HepG2 (cell line): ENCODE data around the gene GPR137. TPM values are rescaled to one million over a fixed set of nuclear protein-coding genes. Genes with fewer than 3 reads are reported as not detected.

Source experiments
- CEBPG ChIP-seq: IDR thresholded peaks from 2 replicates; pipeline ENCODE4 v1.6.1; 2016
- GLI4 ChIP-seq: sonication (generic); formaldehyde crosslinking; IDR thresholded peaks from 2 replicates; pipeline ENCODE4 v1.5.1; 2020; ENCODE audit warnings: missing genetic modification reagents, mild to moderate bottlenecking, moderate library complexity, borderline replicate concordance
- HNRNPL ChIP-seq: fragments of 200-400 bp; formaldehyde crosslinking; IDR thresholded peaks from 2 replicates; pipeline ENCODE4 v1.6.1; 2017; ENCODE audit warnings: mild to moderate bottlenecking, low read depth, low read length
- MBNL3 ChIP-seq: fragments of 250-450 bp; sonication (Bioruptor Pico); conservative IDR thresholded peaks from 2 replicates; pipeline ENCODE4 v1.8.0; 2022; ENCODE audit warnings: mild to moderate bottlenecking, inconsistent platforms
- MYNN ChIP-seq: sonication (generic); formaldehyde crosslinking; IDR thresholded peaks from 2 replicates; pipeline ENCODE4 v1.4.0; 2020; ENCODE audit warnings: mild to moderate bottlenecking, low read depth, missing genetic modification reagents
- NCOA2 ChIP-seq: sonication (generic); formaldehyde crosslinking; IDR thresholded peaks from 2 replicates; pipeline ENCODE4 v1.8.0; 2022; ENCODE audit warnings: inconsistent platforms
- RBFOX2 ChIP-seq: fragments of 200-400 bp; formaldehyde crosslinking; IDR thresholded peaks from 2 replicates; pipeline ENCODE4 v1.6.1; 2017; ENCODE audit warnings: low read depth, mild to moderate bottlenecking, low read length
- REL ChIP-seq: sonication (generic); formaldehyde crosslinking; conservative IDR thresholded peaks from 2 replicates; pipeline ENCODE4 v1.8.0; 2022; ENCODE audit warnings: mild to moderate bottlenecking, missing genetic modification reagents, moderate library complexity
- SRSF4 ChIP-seq: fragments of 200-400 bp; formaldehyde crosslinking; IDR thresholded peaks from one replicate; pipeline ENCODE4 v1.6.1; 2018; ENCODE audit warnings: mild to moderate bottlenecking, low read depth, low read length, moderate library complexity; ENCODE audit not compliant: poor library complexity, severe bottlenecking
- TCF7L2 ChIP-seq: IDR thresholded peaks from 2 replicates; pipeline ENCODE4 v1.6.1; 2011; ENCODE audit warnings: mild to moderate bottlenecking, low read depth, low read length, moderate library complexity
- ZNF607 ChIP-seq: sonication (generic); formaldehyde crosslinking; IDR thresholded peaks from 2 replicates; pipeline ENCODE4 v1.5.1; 2020; ENCODE audit warnings: missing genetic modification reagents, mild to moderate bottlenecking, borderline replicate concordance
- ZNF850 ChIP-seq: sonication (generic); formaldehyde crosslinking; conservative IDR thresholded peaks from 2 replicates; pipeline ENCODE4 v1.9.0; 2021; ENCODE audit warnings: mild to moderate bottlenecking, missing genetic modification reagents
- polyA plus RNA-seq, 8 experiments: library from polyadenylated mRNA; depleted of rRNA in 3 of 8; stranded (reverse) in 7 of 8; unstranded in 1 of 8; fragments of >200 nt; fragmentation: Illumina TruSeq in 4 of 8; extraction: Trizol in 4 of 8; gene quantifications; 2 replicates each; pipeline versions ENCODE4 v1.2.1 to v1.2.3, GENCODE V29; 2011 to 2016; ENCODE audit warnings: low read depth in 4 of 8, missing spikeins in 1 of 8, mixed read lengths in 1 of 8; ENCODE audit not compliant: insufficient read depth in 1 of 8
- total RNA-seq, 5 experiments: library from RNA; depleted of rRNA; stranded (reverse); fragments of >200 nt; fragmentation: Illumina TruSeq; extraction: Trizol; gene quantifications; 2 replicates each; pipeline ENCODE4 v1.2.3, GENCODE V29; 2016; ENCODE audit warnings: low read depth in 1 of 5
- TF ChIP-seq, protein P1 (sequence below): sonication (generic); formaldehyde crosslinking; IDR thresholded peaks from 2 replicates; pipeline ENCODE4 v1.8.1; 2023; ENCODE audit warnings: mild to moderate bottlenecking, missing genetic modification reagents
- TF ChIP-seq, protein P2 (sequence below): sonication (generic); formaldehyde crosslinking; IDR thresholded peaks from 2 replicates; pipeline ENCODE4 v1.8.0; 2022; ENCODE audit warnings: mild to moderate bottlenecking, missing genetic modification reagents, moderate library complexity
- TF ChIP-seq, protein P3 (sequence below): IDR thresholded peaks from 2 replicates; pipeline ENCODE4 v1.4.0; 2020; ENCODE audit warnings: mild to moderate bottlenecking, missing genetic modification reagents

GPR137 gene
- total and polyA plus RNA-seq, 2 of the 13 experiments (the other 11 are each of a cell fraction or from before 2014, with no cell fraction given) = 8.5 to 13.2 TPM

DNA sequence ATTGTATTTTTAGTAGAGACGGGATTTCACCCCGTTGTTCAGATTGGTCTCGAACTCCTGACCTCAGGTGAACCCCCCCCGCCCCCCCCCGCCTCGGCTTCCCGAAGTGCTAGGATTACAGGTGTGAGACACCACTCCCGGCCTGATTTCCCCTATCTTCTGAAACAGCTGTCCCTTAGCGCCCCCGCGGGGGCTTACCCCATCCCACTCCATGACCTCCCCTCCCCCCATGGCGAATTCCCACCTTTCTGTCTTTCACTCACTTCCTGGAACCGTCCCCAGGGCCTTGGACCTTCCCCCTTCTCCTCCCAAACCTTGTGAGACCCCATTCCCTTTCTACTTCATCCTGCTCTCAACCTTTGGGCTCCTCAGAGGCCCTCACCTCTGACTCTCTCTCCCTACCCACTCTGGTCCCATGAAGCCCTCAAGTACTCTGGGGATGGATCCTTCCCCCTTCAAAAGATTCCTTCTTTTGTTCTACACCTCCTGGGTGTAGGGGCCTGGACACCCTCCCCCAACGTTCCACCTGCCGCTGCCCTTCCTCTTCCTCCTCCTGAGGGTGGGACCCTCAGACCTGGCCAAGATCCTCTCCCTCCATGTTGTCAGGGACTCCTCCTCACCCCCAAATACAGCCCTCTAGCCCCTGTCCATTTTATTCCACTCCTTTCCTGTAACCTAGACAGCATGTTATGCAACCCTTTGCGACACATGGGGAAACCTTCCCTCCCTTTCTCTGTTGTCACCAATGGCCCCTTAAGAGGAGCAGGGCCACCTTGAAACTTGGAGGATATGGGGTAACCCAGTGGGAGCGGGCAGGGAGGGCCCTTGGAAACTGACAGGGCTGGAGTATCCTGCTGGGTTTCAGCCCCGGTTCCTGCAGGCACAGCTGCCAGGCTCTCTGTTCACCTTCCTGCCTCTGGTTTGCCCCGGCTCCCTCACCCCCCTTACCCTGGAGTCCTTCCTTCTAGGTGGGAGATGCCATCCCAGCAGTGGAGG is 33.4 kb downstream of the GPR137 start (continued):
- TF ChIP-seq REL (CRISPR knock-in tag) = no peak
- TF ChIP-seq MBNL3 (CRISPR knock-in tag) = no peak
- no peak for TF ChIP-seq GLI4 (CRISPR knock-in tag)
- TF ChIP-seq MYNN = no peak
- no peak for TF ChIP-seq ZNF607 (CRISPR knock-in tag)
- TF ChIP-seq TCF7L2 = no peak
- peak; percentile 69 for TF ChIP-seq CEBPG (CRISPR knock-in tag)
- TF ChIP-seq, protein P1, sequence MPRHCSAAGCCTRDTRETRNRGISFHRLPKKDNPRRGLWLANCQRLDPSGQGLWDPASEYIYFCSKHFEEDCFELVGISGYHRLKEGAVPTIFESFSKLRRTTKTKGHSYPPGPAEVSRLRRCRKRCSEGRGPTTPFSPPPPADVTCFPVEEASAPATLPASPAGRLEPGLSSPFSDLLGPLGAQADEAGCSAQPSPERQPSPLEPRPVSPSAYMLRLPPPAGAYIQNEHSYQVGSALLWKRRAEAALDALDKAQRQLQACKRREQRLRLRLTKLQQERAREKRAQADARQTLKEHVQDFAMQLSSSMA = no peak
- peak; percentile 63; the same call in 1 of the 2 replicates for TF ChIP-seq ZNF850 (CRISPR knock-in tag)
- TF ChIP-seq RBFOX2 = no peak
- TF ChIP-seq HNRNPL = no peak
- no peak for TF ChIP-seq NCOA2 (CRISPR knock-in tag)
- TF ChIP-seq, protein P2, sequence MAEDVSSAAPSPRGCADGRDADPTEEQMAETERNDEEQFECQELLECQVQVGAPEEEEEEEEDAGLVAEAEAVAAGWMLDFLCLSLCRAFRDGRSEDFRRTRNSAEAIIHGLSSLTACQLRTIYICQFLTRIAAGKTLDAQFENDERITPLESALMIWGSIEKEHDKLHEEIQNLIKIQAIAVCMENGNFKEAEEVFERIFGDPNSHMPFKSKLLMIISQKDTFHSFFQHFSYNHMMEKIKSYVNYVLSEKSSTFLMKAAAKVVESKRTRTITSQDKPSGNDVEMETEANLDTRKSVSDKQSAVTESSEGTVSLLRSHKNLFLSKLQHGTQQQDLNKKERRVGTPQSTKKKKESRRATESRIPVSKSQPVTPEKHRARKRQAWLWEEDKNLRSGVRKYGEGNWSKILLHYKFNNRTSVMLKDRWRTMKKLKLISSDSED (CRISPR knock-in tag) = no peak
- no peak for TF ChIP-seq SRSF4
- TF ChIP-seq, protein P3, sequence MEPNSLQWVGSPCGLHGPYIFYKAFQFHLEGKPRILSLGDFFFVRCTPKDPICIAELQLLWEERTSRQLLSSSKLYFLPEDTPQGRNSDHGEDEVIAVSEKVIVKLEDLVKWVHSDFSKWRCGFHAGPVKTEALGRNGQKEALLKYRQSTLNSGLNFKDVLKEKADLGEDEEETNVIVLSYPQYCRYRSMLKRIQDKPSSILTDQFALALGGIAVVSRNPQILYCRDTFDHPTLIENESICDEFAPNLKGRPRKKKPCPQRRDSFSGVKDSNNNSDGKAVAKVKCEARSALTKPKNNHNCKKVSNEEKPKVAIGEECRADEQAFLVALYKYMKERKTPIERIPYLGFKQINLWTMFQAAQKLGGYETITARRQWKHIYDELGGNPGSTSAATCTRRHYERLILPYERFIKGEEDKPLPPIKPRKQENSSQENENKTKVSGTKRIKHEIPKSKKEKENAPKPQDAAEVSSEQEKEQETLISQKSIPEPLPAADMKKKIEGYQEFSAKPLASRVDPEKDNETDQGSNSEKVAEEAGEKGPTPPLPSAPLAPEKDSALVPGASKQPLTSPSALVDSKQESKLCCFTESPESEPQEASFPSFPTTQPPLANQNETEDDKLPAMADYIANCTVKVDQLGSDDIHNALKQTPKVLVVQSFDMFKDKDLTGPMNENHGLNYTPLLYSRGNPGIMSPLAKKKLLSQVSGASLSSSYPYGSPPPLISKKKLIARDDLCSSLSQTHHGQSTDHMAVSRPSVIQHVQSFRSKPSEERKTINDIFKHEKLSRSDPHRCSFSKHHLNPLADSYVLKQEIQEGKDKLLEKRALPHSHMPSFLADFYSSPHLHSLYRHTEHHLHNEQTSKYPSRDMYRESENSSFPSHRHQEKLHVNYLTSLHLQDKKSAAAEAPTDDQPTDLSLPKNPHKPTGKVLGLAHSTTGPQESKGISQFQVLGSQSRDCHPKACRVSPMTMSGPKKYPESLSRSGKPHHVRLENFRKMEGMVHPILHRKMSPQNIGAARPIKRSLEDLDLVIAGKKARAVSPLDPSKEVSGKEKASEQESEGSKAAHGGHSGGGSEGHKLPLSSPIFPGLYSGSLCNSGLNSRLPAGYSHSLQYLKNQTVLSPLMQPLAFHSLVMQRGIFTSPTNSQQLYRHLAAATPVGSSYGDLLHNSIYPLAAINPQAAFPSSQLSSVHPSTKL (CRISPR knock-in tag) = no peak
